ENCODE measurements around the gene SLC9B2.
"Not testable (repeated sequence)": the region's sequence is repeated elsewhere in the genome, so short reads cannot be mapped to it uniquely, and the experiment has no call there.

SLC9B2 gene

GRCh38 chr4:103012551-103012950 is 64.0 kb downstream of the SLC9B2 start:
- no peak for DNase-seq

DNA sequence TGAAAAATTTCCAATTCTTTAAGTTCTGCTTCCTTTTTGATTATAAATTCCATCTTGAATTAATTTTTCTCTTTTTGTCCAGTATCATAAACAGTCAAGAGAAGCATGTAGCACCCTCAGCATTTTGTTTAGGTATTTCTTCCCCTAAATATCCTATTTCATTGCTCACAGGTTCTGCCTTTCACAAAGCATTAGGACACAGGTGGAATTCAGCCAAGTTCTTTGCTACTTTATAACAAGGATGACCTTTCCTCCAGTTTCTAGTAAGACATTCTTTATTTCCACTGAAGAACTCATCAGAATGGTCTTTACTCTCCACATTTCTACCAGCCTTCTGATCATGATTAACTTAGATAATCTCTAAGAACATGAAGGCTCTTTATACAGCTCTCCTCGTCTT is 64.5 kb downstream of the SLC9B2 start:
- no peak for DNase-seq

DNA sequence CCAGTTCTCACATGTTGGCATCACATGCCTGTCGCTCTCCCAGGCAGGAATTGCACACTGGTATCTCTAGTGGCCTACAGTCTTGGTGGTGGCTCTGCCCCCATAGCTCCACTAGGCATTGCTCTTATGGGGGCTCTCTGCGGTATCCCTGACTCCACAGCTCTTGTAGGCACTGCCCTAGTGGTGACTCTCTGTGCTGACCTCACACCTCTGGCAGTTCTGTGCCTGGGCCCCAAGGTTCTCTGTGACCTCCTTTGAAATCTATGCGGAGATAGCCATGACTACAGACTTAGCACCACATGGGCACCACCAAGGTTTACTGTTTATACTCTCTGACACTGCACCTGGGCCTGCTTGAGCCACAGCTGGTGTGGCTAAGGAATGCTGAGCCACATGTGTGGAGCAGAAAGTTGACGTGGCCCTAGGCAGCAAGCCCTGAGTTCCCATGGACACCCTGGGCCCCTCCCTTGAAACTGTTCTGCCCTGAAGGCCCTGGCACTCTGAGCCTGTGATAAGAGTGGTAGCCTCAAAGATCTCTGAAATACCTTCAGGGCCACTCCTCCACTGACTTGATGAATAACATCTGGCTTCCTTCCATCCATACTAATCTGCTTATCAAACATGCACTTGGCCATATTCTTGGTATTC is 65.1 kb downstream of the SLC9B2 start:
- no peak for DNase-seq

DNA sequence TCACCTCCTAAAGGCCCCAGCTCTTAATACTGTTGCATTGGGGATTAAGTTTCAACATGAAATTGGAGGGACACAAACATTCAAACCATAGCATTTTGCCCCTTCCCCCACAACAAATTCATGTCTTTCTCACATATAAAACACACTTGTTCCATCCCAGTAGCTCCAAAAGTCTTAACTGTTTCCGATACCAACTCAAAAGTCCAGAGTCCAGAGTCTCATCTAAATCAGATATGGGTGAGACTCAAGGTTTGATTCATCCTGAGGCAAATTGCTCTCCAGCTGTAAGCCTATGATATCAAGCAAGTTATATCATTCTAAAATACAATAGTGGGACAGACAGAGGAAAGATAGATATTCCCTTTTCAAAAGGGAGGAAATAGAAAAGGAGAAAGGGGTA is 65.8 kb downstream of the SLC9B2 start:
- no peak for DNase-seq

GRCh38 chr4:103008875-103009729 is 67.5 kb downstream of the SLC9B2 start:
- peak in 1 of 2 donors; percentile 72 for DNase-seq

- no peak for DNase-seq
Measured at GRCh38 chr4:103002551-103002950, 74.0 kb downstream of the SLC9B2 start.

GRCh38 chr4:102994803-102995202 is 81.8 kb downstream of the SLC9B2 start:
- no peak for DNase-seq

GRCh38 chr4:102993985-102994384 is 82.6 kb downstream of the SLC9B2 start:
- DNase-seq = not testable (repeated sequence)

GRCh38 chr4:102988429-102989020 is 88.0 kb downstream of the SLC9B2 start:
- DNase-seq = no peak

DNA sequence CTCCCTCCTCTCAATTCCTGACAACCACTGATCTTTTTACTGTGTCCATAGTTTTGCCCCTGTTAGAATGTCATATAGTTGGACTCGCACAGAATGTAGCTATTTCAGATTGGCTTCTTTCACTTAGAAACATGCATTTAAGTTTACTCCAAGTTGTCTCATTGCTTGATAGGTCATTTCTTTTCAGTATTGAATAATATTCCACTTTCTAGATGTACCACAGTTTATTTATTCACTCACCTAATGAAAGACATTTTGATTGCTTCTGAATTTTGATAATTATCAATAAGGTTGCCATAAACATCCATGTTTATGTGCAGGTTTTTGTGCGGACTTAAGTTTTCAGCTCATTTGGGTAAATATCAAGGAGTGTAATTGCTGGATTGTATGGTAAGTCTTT is 95.6 kb downstream of the SLC9B2 start:
- no peak for DNase-seq
